ENCODE measurements around the gene ZSWIM4. TPM values are rescaled to one million over a fixed set of nuclear protein-coding genes. Genes with fewer than 3 reads are reported as not detected.
A peak's percentile ranks its signal among the peaks of the same experiment; 100 is the strongest.

ZSWIM4 gene
- total and polyA plus RNA-seq, 2 of the 13 experiments (the other 11 are each of a cell fraction or from before 2014, with no cell fraction given), result 0.33 to 0.86 TPM

DNA sequence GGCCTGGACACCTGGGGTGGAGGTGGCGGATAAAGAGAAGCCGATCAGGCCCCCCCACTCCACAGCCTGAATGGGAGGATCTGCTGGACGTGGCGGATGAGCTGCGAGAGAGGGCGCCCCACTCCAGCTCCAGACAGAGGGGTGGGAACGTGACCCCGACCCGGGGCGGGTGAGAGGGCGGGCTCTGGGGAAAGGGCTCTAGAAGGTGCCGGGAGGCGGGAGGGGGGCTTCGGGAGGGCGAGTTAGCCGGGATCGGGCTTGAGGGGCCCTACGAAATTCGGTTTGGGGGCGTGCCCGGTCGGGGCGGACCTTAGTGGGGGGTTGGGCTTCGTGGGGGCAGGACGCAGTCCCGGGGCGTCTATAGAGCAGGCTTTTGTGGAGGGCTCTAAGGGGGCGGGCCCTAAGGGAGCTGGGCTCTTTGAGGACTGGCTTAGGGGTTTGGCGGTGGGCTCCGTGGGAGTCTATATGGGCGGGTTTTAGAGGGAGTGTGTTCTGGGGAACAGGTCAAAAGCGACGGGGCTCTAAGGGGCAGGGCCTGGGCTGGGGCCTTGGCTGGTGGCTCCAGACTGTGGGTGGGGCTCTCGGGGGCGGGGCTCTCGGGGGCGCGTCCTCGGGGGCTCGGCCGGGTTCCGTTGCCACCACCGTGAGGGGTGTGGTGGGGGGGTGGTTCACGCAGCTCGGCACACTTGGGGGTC is 77.6 kb downstream of the ZSWIM4 start (continued):
- TF ChIP-seq STAG1 (CRISPR knock-in tag; IDR thresholded peaks at IDR 0.05) (peak; percentile 46), THAP11 (CRISPR knock-in tag; IDR thresholded peaks at IDR 0.05) (no peak), ZNF564 (CRISPR knock-in tag; IDR thresholded peaks at IDR 0.05) (no peak), BRD4 (CRISPR knock-in tag; IDR thresholded peaks at IDR 0.05) (no peak), HOXA3 (CRISPR knock-in tag; IDR thresholded peaks at IDR 0.05) (no peak)
- TF ChIP-seq, protein P1, sequence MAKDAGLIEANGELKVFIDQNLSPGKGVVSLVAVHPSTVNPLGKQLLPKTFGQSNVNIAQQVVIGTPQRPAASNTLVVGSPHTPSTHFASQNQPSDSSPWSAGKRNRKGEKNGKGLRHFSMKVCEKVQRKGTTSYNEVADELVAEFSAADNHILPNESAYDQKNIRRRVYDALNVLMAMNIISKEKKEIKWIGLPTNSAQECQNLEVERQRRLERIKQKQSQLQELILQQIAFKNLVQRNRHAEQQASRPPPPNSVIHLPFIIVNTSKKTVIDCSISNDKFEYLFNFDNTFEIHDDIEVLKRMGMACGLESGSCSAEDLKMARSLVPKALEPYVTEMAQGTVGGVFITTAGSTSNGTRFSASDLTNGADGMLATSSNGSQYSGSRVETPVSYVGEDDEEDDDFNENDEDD (CRISPR knock-in tag; IDR thresholded peaks at IDR 0.05; ENCODE audit: borderline replicate concordance), result no peak

DNA sequence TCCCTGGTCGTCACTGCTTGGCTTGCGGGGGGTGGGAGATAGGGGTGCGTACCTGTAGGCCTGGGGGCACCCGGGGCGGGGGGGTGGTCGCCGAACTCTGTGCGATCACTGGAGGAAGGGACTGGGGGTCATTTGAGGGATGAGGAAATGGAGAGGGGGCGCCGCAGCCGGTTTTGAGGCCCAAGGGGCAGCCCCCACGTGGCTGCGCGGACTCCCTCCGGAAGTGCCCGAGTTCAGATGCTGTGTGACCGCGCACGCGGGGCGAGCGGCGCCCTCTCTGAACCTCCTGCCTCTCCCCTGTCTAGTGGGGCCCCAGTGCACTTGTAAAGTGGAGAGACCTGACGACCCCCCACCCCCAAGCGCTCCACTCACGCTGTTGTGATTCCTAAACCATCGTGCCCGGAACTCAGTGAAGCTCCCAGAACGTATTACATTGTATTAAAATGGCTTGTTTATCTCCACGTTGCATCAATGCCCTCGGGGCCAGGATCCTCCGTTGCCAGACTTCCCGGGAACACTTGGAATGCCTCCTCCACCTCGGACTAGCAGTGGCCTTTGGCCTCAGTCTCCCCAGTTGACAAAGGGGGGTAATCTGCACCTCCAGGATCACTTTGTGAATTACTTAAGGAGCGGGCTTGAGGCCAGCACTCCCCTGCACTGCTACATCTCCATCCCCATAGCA is 78.7 kb downstream of the ZSWIM4 start:
- 84% methylated on average over 29 of the region's 35 CpGs for WGBS (ENCODE audit: low lambda C conversion rate)
- BruUV-seq (replicated peaks), result no TSS peak
- FAIRE-seq (no peak), ATAC-seq (no peak), DNase-seq (ENCODE audit: low spot score) (no peak)
- H3K4me2 ChIP-seq (ENCODE audit: low read depth, low read length), result no peak overlapping the region
- no peak overlapping the region for H2AFZ ChIP-seq (ENCODE audit: low read length)
- intact Hi-C loops (cut with micrococcal nuclease; ENCODE audit: unreplicated experiment) (no loop called here), in situ Hi-C loops (cut with HindIII; ENCODE audit: extremely low pct_ligation_motif_present, low pct_unique_long_range_greater_than_20kb) (loop anchor here (10.0 kb wide), 1 partner anchor 279 kb away; no protein-coding TSS in a partner anchor)
- no peaks in the 10 kb centered on the region for H3K36me3 ChIP-seq (replicated peaks in 1 of 2; ENCODE audit: control insufficient read depth in 1 of 2, insufficient read depth in 2 of 2, low read length in 2 of 2)
- no peaks in the 10 kb centered on the region for H3K9me3 ChIP-seq (ENCODE audit: low read length)
- H3K27ac ChIP-seq (ENCODE audit: extremely low read length, insufficient read depth, low read length), result no peak overlapping the region
- H3K4me3 ChIP-seq (replicated peaks in 1 of 3; ENCODE audit: insufficient read depth in 1 of 3, low read depth in 2 of 3, low read length in 3 of 3), result no peak overlapping the region
- ChIA-PET CTCF (ENCODE audit: low intra/inter-chr PET ratio, low total read pairs) (no interaction called here), POLR2A (no interaction called here)
- H3K79me2 ChIP-seq (ENCODE audit: insufficient read depth, low read length), result no peaks in the 10 kb centered on the region
- TF ChIP-seq ZNF768 (CRISPR knock-in tag; IDR thresholded peaks at IDR 0.05) (peak; percentile 89), ZNF296 (CRISPR knock-in tag; conservative IDR thresholded peaks at IDR 0.05) (no peak)
- peaks cover 19% of the 10 kb centered on the region for H3K4me1 ChIP-seq (ENCODE audit: insufficient read depth, low read length)
- H3K9ac ChIP-seq (ENCODE audit: insufficient read depth, low read depth, low read length), result no peak overlapping the region
- no peaks in the 10 kb centered on the region for H4K20me1 ChIP-seq (ENCODE audit: insufficient read depth, low read length)
- no peaks in the 10 kb centered on the region for H3K27me3 ChIP-seq (ENCODE audit: control insufficient read depth in 1 of 2, insufficient read depth in 2 of 2, low read length in 2 of 2)
